ENCODE data around the gene IFITM10.

Gene IFITM10

DNA sequence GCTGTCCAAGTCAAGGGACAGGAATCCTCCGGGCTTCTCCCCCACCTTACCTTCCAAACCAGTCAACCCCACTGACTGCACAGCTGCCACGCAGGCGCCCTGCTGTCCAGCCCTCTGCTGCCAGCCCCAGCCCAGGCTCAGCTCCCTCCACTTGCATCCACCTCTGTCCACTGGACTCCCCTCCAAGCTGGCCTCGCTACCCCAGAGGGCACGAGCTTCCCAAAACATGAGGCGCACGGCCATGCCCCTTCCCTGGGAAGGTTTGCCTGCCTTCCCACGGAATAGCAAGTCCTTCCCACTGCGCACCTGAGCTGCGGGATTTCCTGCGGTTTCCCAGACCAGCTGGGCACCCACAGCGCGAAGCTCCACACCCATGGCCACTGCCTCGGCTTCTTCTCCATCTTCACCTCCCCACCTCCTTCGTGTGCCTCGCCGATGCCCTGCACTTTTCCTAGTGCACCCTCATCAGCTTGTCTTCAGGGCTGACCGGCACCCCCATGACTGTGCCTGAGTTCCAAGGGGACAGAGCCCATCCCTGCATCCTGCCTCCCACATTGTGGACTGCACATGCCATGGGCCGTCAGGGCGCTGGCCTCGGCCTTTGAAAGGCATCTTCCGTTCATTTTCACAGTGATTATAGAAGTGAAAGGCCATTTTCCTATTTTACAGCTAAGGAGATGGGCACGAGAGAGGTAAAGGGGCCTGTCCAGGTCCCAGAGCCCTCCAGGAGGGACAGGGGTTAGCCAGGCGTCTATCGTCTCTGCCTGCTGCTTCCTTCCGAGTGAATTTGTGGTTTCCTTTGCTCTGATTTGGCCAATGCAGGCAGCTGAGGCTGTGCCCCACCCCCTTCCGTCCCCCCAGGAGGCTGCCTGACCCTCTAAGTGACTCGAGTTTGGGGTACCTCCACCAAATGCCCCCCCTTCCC is 16.4 kb downstream of the IFITM10 start:
- no peak overlapping the region for H3K4me3 ChIP-seq (ENCODE audit: low read length)
- H3K36me3 ChIP-seq (ENCODE audit: control insufficient read depth, insufficient read depth, low read length): no peaks in the 10 kb centered on the region
- H3K4me1 ChIP-seq (ENCODE audit: control insufficient read depth, insufficient read depth, low read length): no peaks in the 10 kb centered on the region
- H3K9ac ChIP-seq (ENCODE audit: low read length): no peak overlapping the region
- H3K27me3 ChIP-seq (ENCODE audit: control insufficient read depth, insufficient read depth, low read length): peaks cover 13% of the 10 kb centered on the region
- no peak overlapping the region for H3K27ac ChIP-seq (ENCODE audit: low read depth, low read length)

DNA sequence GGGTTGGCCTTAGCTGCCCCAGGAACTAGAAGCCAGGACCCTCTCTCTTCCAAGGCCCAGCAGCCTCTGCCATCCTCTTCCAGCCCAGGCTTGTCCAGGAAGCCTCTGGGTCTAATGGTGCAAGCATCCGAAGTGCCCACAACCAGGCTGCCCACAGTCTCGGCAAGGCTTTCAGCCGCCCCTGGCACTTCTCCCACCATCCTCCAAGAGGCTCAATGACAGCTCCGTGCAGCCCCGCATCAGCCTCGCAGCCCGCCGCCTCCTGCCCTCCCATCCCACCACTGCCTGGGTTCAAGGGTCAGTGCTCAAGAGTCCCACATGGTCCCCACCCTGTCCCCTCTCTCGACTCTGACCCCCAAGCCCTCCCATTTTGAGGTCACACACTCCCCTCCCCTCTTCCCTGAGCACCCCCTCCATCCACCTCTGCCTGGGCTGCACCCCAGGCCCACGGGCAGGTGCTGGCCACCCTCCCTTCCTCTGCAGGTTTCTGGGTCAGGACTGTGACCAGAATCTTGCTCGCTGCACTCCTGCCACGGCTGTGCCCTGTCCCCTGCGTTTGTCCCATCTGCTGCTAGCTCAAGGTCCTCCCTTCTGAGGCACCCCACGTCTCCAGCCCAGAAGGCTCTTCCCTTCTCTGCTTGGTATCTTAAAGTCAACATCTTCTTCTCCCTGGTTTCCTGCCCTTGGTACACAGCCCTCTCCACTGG is 17.2 kb downstream of the IFITM10 start:
- Histone ChIP-seq H3K27ac (ENCODE audit: low read depth, low read length) (no peak overlapping the region), H3K36me3 (ENCODE audit: control insufficient read depth, insufficient read depth, low read length) (no peaks in the 10 kb centered on the region), H3K27me3 (ENCODE audit: control insufficient read depth, insufficient read depth, low read length) (peaks cover 13% of the 10 kb centered on the region), H3K9ac (ENCODE audit: low read length) (no peak overlapping the region), H3K4me1 (ENCODE audit: control insufficient read depth, insufficient read depth, low read length) (no peaks in the 10 kb centered on the region), H3K4me3 (ENCODE audit: low read length) (no peak overlapping the region)

DNA sequence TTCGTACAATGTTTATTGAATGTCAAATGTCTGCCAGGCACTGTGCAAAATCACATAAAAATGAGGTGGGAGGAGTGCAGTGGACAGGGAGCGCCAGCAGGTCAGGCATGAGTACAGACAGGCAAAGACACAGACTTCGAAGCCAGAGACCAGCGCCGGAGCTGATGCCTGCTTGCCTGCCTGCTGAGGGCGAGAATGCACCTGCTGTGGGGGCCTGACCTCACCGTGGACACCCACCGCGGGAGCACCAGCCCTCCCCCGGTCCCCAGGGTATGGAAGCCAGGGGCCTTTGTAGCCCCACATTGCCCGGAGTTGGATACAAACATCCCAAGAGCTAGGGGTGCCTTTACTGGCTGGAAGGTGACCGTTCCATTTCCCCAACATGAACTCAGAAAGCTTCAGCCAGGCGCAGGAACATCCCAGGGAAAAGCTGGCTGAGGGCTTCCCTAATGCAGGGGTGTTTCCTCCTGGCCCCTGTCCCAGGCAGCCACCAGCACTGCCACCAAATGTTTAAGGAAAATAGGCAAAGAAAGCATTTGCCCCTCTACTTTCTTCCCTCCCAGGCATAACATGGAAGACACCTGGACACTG is 17.9 kb downstream of the IFITM10 start:
- no peaks in the 10 kb centered on the region for H3K36me3 ChIP-seq (ENCODE audit: control insufficient read depth, insufficient read depth, low read length)
- H3K27me3 ChIP-seq (ENCODE audit: control insufficient read depth, insufficient read depth, low read length): peaks cover 13% of the 10 kb centered on the region
- H3K4me3 ChIP-seq (ENCODE audit: low read length): no peak overlapping the region
- no peak overlapping the region for H3K27ac ChIP-seq (ENCODE audit: low read depth, low read length)
- no peaks in the 10 kb centered on the region for H3K4me1 ChIP-seq (ENCODE audit: control insufficient read depth, insufficient read depth, low read length)
- H3K9ac ChIP-seq (ENCODE audit: low read length): no peak overlapping the region

DNA sequence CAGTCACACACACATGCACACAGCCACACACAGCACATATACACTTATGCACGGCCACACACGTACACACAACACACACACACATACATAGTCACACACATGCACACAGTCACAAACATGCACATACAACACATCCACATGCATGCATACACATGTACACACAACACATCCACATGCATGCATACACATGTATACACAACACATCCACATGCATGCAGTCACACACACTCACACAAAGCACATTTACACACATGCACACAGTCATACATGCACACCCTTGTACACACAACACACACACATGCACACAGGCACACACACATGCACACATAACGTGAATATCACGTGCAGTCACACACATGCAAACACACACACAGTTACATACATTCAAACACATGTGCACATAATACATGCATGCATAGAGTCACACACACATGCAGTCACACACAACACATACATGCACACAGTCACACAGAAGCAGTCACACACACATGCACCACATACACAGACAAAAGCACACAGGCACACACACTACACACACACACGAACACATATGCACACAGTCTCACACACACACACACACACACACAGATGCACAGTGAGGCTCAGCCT is 18.8 kb downstream of the IFITM10 start:
- H3K36me3 ChIP-seq (ENCODE audit: control insufficient read depth, insufficient read depth, low read length): no peaks in the 10 kb centered on the region
- H3K4me3 ChIP-seq (ENCODE audit: low read length): no peak overlapping the region
- H3K4me1 ChIP-seq (ENCODE audit: control insufficient read depth, insufficient read depth, low read length): no peaks in the 10 kb centered on the region
- no peak overlapping the region for H3K9ac ChIP-seq (ENCODE audit: low read length)
- no peak overlapping the region for H3K27ac ChIP-seq (ENCODE audit: low read depth, low read length)
- peaks cover 13% of the 10 kb centered on the region for H3K27me3 ChIP-seq (ENCODE audit: control insufficient read depth, insufficient read depth, low read length)

DNA sequence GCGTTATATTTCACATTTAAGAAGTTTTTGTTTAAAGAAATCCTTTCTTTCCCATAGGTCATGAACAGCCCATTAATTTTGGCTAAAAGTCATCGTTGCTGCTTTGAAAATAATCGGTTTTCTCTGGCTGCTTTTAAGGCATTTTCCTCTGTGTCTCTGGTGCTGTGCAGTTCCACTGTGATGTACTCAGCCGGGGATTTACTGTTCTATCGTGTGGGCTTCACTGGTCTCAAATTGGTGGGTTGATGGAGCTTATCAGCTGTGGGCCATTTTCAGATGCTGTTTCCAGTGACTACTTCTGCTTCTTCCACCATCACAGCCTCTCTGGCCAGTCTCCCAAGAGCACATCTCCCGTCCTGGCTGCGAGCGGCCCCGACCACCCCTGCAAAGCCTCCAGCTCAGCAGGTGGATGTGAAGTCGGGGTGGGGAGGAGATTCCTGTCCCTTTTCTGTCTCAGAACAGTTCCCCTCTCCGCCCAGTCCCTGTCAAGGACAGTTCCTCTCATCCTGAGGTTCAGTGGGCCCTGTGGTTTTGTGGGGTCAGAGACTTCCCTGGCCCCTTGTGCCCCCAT is 20.3 kb downstream of the IFITM10 start:
- no peak overlapping the region for H3K4me3 ChIP-seq (ENCODE audit: low read length)
- H3K4me1 ChIP-seq (ENCODE audit: control insufficient read depth, insufficient read depth, low read length): no peaks in the 10 kb centered on the region
- H3K9ac ChIP-seq (ENCODE audit: low read length): no peak overlapping the region
- no peaks in the 10 kb centered on the region for H3K36me3 ChIP-seq (ENCODE audit: control insufficient read depth, insufficient read depth, low read length)
- H3K27me3 ChIP-seq (ENCODE audit: control insufficient read depth, insufficient read depth, low read length): peaks cover 10% of the 10 kb centered on the region
- H3K27ac ChIP-seq (ENCODE audit: low read depth, low read length): no peak overlapping the region

DNA sequence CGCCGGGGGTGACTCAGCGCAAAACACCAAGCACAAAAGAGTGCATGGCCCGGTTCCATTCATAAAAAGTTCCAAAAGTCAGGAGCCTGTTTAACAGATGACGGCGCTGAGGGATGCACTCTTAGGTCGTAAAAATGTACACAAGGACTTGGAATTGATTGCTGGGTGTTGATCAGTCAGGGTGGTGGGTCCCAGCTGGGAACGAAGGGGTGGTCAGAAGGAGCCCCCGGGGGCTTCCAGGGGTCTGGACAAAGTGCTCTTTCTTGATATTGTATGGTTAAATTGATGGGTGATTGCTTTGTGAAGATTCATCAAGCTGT is 20.7 kb downstream of the IFITM10 start:
- no peaks in the 10 kb centered on the region for H3K4me1 ChIP-seq (ENCODE audit: control insufficient read depth, insufficient read depth, low read length)
- H3K27me3 ChIP-seq (ENCODE audit: control insufficient read depth, insufficient read depth, low read length): peaks cover 10% of the 10 kb centered on the region
- H3K36me3 ChIP-seq (ENCODE audit: control insufficient read depth, insufficient read depth, low read length): no peaks in the 10 kb centered on the region
- no peak overlapping the region for H3K9ac ChIP-seq (ENCODE audit: low read length)
- H3K4me3 ChIP-seq (ENCODE audit: low read length): no peak overlapping the region
- H3K27ac ChIP-seq (ENCODE audit: low read depth, low read length): no peak overlapping the region

DNA sequence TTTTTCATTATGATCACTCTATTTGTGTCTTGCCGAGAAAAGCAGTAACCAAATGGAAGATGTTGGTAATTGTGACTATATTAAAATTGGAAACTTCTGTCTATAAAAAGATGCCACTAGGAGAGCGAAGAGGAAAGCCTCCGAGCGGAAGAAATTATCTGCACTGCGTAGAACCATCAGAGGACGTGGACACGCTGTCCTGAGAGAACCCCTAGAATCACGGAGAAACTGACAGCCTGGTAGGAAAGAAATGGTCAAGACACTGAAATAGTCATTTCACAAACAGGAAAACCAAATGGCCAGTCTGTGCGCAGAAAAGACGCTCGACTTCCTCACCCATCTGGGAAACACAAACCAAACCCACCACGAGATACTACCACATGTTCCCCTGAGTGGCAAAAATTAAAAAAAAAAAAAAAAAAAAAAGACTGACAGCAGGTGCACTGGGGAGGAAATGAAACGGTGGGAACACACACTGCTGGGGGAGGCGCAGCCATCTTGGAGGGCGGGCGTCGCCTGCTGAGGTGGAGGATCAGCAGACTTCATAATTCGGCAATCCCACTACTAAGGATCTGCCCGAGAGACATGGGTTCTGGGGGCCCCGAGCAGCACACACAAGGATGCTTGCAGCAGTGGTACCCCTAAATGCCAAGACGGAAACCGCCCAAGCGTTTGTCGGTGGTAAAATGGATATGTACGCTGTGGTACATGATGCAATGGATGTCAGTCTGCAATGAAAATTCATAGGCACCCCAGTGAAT is 21.3 kb downstream of the IFITM10 start:
- no peaks in the 10 kb centered on the region for H3K36me3 ChIP-seq (ENCODE audit: control insufficient read depth, insufficient read depth, low read length)
- peaks cover 10% of the 10 kb centered on the region for H3K27me3 ChIP-seq (ENCODE audit: control insufficient read depth, insufficient read depth, low read length)
- H3K4me1 ChIP-seq (ENCODE audit: control insufficient read depth, insufficient read depth, low read length): no peaks in the 10 kb centered on the region
- H3K9ac ChIP-seq (ENCODE audit: low read length): no peak overlapping the region
- H3K27ac ChIP-seq (ENCODE audit: low read depth, low read length): no peak overlapping the region
- no peak overlapping the region for H3K4me3 ChIP-seq (ENCODE audit: low read length)

DNA sequence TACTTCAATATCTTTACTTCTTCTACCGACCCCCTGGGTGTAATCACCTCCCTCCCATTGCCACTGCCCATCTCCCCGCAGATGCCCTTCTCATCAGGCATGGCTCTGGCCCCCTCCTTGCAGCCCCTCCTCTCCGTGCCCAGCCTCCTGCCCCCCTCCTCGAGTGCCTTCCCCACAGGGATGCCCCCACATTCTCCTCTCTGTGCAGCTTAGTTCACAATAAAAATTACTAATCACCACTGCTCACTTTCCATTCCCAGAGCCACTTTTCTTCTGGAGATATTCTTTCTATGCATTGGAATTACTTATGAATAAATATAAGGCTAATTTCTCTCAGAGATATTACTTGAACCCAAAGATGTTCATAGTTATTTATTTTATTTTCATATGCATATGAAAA is 22.1 kb downstream of the IFITM10 start:
- H3K27ac ChIP-seq (ENCODE audit: low read depth, low read length): no peak overlapping the region
- no peak overlapping the region for H3K9ac ChIP-seq (ENCODE audit: low read length)
- H3K4me3 ChIP-seq (ENCODE audit: low read length): no peak overlapping the region
- H3K36me3 ChIP-seq (ENCODE audit: control insufficient read depth, insufficient read depth, low read length): no peaks in the 10 kb centered on the region
- H3K27me3 ChIP-seq (ENCODE audit: control insufficient read depth, insufficient read depth, low read length): peaks cover 8% of the 10 kb centered on the region
- no peaks in the 10 kb centered on the region for H3K4me1 ChIP-seq (ENCODE audit: control insufficient read depth, insufficient read depth, low read length)

DNA sequence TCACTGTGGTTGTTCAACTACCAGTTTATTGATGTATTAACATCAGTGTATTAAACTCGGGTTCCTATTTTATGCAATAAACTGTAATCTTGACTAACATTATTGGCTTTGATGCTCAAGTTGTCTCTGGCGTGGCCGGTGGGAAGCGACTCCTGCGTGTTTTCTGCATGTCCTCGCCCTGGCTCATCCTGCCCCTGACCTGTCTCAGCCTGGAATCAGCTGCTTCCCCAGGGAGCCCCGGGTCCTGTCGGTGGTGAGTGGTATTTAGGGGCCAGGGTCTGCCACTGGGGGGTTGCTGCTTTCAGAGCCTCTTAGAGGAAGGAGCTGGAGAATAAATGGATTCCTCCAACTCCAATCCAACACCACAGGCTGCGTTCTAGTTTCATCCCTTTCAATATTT is 22.5 kb downstream of the IFITM10 start:
- Histone ChIP-seq H3K9ac (ENCODE audit: low read length) (no peak overlapping the region), H3K36me3 (ENCODE audit: control insufficient read depth, insufficient read depth, low read length) (no peaks in the 10 kb centered on the region), H3K4me3 (ENCODE audit: low read length) (no peak overlapping the region), H3K27ac (ENCODE audit: low read depth, low read length) (no peak overlapping the region), H3K27me3 (ENCODE audit: control insufficient read depth, insufficient read depth, low read length) (peaks cover 6% of the 10 kb centered on the region), H3K4me1 (ENCODE audit: control insufficient read depth, insufficient read depth, low read length) (no peaks in the 10 kb centered on the region)

DNA sequence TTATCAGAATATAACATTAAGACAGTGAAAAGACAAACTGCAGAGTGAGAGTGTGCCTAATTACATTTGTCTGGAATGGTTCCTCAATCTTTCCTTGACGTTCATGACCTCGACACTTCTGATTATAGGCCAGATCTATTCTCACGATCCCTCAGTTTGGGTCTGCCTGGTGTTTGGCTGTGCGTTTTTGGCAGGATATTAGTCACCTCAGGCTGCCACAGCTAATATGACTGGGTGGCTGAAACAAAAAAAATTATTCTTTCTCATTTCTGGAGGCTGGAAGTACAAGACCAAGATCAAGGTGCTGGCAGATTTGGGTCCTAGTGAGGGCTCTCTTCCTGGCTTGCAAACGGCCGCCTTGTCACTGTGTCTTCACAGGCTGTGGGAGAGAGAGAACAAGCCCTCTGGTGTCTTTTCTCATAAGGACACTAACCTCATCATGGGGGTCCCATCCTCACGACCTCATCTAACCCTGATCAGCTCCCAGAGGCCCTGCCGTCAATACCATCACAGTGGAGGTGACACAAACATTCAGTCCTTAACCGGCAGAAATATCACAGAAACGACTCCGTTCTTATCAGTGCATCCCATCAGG is 23.2 kb downstream of the IFITM10 start:
- peaks cover 6% of the 10 kb centered on the region for H3K27me3 ChIP-seq (ENCODE audit: control insufficient read depth, insufficient read depth, low read length)

DNA sequence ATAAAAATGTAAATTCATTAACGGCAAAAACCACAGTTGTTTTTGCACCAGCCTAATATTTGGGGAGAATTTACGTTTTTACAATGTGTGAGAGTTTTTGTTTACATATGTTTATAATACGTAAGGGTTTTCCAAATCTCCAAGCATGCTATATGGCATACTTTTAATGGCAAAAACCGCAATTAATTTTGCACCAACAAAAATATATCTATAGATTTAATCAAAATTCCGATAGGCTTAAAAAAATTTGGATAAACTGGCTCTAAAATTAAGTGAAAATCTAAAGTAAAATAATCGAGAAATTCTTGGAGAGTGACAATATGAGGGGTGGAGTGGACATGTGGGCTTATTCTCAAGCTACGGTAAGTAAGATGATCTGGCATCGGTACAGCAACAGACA is 30.6 kb downstream of the IFITM10 start:
- H3K27me3 ChIP-seq (ENCODE audit: control insufficient read depth, insufficient read depth, low read length): no peaks in the 10 kb centered on the region

More for the DNA sequence above, 23.2 kb downstream of the IFITM10 start:
- H3K4me1 ChIP-seq (ENCODE audit: control insufficient read depth, insufficient read depth, low read length): no peaks in the 10 kb centered on the region
- H3K27ac ChIP-seq (ENCODE audit: low read depth, low read length): no peak overlapping the region
- H3K36me3 ChIP-seq (ENCODE audit: control insufficient read depth, insufficient read depth, low read length): no peaks in the 10 kb centered on the region
- no peak overlapping the region for H3K4me3 ChIP-seq (ENCODE audit: low read length)
- no peak overlapping the region for H3K9ac ChIP-seq (ENCODE audit: low read length)

More for the DNA sequence above, 30.6 kb downstream of the IFITM10 start:
- no peak overlapping the region for H3K4me3 ChIP-seq (ENCODE audit: low read length)
- H3K4me1 ChIP-seq (ENCODE audit: control insufficient read depth, insufficient read depth, low read length): no peaks in the 10 kb centered on the region
- no peak overlapping the region for H3K27ac ChIP-seq (ENCODE audit: low read depth, low read length)
- no peaks in the 10 kb centered on the region for H3K36me3 ChIP-seq (ENCODE audit: control insufficient read depth, insufficient read depth, low read length)
- no peak overlapping the region for H3K9ac ChIP-seq (ENCODE audit: low read length)

Measured in rectal smooth muscle tissue (tissue), 1 donor.